Activated T-cell treated with anti-CD3 and anti-CD28 coated beads, Interleukin-2, amount 50 U/mL, for 1 hour (primary cell): ENCODE data around the gene ITIH2.
"Not testable (repeated sequence)": the region's sequence is repeated elsewhere in the genome, so short reads cannot be mapped to it uniquely, and the experiment has no call there.

Source experiments
- DNase-seq: peaks from one replicate; pipeline ENCODE4 v3.0.0-alpha.2; 2020

Gene ITIH2

GRCh38 chr10:7700577-7701125 lies 2.5 kb upstream of the ITIH2 start:
- DNase-seq: no peak

GRCh38 chr10:7701158-7701742 lies 1.9 kb upstream of the ITIH2 start:
- no peak for DNase-seq

- DNase-seq: no peak
These were observed 766 bp upstream of the ITIH2 start for GRCh38 chr10:7702288-7702812.

GRCh38 chr10:7704071-7705016 lies 1.2 kb downstream of the ITIH2 start:
- no peak for DNase-seq

DNA sequence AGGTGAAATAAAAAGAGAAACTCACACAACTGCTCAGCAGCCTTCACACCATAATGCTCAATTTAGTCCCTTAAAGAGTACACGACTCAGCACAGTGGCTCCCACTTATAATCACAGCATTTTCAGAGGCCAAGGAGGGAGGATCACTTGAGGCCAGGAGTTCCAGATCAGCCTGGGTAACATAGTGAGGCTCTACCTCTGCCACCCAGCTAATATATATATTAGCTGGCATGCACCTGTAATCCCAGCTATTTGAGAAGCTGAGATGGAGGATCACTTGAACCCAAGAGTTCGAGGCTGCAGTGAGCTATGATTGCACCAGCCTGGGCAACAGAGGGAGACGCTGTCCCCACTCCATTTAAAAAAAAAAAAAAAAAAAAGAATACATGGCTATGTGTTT lies 2.2 kb downstream of the ITIH2 start:
- no peak for DNase-seq

DNA sequence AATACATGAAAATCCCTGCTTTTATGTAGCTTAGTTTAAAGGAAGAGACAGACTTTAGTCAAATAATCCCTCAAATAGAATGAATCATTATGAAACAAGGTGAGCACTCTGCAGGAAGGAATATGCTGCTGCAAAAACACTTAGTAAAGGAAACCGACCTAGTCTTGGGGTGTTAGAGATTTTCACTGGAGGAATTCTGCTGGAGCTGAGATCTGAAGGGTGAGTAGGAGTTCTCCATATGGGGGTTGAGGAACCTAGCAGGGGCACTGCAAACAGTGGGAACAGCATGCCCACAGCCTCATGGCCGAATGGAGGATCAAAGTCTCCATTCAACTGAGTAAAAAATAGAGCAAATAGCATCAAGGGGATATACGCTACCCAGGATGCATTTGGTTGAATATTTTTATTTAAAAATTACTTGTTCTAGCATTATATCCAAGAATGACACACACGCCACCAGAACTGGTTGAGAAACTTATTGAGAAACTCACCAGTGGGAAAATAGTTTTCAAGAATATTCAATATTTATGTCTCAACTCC lies 3.5 kb downstream of the ITIH2 start:
- no peak for DNase-seq

DNA sequence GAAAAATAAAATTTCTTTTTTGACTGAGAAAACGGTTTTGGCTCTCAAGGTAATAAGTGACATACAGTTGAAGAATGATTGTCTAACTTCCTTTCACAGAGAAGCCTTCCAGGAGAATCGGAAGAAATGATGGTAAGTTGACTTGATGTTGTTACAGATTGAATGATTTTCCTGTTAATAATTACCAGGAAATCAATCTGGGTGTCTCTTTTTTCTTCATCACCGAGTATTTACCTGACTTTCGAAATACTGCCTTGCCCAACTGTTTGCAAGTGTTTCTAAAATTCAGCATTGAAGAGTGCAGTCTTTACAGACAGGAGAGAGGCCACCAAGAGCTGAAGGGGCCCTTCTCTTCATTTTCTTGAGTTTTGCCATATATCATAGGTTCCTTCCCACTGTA lies 4.0 kb downstream of the ITIH2 start:
- no peak for DNase-seq

GRCh38 chr10:7707858-7708622 lies 4.9 kb downstream of the ITIH2 start:
- no peak for DNase-seq

DNA sequence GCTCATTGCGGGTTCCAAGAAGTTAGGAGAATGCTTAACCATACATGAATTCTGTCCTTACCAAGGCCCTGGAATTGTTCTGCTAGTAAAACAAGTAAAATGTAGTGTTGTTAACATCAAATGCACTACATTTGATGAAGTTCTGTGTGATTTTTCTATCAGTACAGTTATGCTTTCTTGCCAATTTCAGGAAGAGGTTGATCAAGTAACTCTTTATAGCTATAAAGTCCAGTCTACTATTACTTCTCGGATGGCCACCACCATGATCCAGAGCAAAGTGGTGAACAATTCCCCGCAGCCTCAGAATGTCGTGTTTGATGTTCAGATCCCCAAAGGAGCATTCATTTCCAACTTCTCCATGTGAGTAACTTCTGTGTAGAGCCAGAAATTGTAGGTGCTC lies 5.7 kb downstream of the ITIH2 start:
- DNase-seq: no peak

DNA sequence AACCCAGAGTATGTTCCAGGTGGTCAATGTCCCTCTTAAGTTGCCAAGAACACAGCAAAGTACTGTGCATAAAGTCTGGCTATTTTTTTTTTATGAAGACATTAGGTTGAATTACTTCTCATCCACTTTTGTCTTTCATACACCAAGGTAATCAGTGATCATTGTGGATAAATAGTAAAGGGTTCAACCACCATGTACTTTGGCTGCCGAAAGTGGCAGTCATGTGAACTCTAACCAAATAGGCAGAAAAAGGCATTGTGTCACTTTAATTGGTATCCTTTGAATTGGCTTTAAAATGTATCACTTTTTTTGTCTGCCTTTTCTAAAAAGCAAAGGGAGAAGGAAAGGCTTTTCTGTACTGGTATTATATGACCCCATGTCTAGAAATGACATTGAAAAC lies 7.3 kb downstream of the ITIH2 start:
- no peak for DNase-seq

GRCh38 chr10:7711075-7711474 lies 8.0 kb downstream of the ITIH2 start:
- DNase-seq: not testable (repeated sequence)

- no peak for DNase-seq
These were observed 12.4 kb downstream of the ITIH2 start for GRCh38 chr10:7715515-7715914.

- no peak for DNase-seq
These were observed 14.7 kb downstream of the ITIH2 start for GRCh38 chr10:7717767-7718166.

GRCh38 chr10:7718685-7719084 lies 15.6 kb downstream of the ITIH2 start:
- no peak for DNase-seq

- DNase-seq: no peak
These were observed 17.4 kb downstream of the ITIH2 start for GRCh38 chr10:7720478-7720877.

GRCh38 chr10:7722927-7723529 lies 19.9 kb downstream of the ITIH2 start:
- no peak for DNase-seq

- DNase-seq: no peak
These were observed 31.7 kb downstream of the ITIH2 start for GRCh38 chr10:7734821-7735220.

DNA sequence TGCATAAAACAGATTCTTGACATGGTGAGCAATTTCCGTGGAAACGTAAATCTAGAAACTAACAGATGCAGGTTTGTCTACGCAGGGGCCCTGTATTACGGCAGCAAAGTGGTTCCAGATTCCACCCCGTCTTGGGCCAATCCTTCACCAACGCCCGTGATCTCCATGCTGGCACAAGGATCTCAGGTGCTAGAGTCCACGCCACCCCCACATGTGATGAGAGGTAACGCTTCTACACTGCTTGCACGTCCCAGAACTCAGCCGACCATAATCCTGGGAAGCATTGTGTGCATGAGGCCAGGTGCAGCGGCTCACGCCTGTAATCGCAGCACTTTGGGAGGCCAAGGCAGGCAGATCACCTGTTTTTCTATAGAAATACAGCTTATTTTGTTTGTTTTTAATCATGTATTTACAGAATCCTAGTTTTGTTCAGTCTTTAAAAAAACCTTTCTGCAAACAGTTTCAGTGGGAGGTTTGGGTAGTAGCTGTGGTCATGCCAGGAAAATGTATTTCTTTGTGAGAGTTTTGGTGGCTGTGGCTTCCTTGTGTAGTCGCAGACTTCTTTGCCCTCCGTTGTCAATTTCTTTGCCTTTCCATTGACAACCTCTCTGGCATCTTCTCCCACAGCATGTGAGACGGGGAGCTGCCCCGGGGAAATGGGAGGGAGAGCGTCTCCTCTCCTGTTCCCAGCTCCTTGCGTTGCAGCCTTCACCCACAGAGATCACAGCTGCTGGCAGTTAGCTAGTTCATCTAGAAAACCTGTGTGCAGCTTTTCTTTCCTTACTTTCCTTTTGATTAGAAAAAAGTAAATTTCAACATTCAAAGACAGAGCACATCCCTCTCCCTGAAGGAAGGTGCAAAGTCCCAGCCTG lies 35.7 kb downstream of the ITIH2 start:
- no peak for DNase-seq

GRCh38 chr10:7744307-7744706 lies 41.2 kb downstream of the ITIH2 start:
- DNase-seq: no peak

DNA sequence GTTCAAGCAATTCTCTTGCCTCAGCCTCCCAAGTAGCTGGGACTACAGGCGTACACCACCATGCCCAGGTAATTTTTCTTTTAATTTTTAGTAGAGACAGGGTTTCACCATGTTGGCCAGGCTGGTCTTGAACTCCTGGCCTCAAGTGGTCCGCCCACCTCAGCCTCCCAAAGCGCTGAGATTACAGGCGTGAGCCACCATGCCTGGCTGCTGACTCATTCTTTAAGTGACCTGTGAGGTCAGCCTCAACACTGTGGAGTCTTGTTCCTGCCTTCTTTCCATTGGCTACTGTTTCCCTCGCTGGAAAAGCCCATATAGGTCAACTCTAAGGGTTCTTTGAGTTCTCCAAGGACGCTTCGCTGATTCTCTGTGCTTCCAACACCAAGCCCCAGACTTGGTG lies 45.5 kb downstream of the ITIH2 start:
- DNase-seq: not testable (repeated sequence)

- no peak for DNase-seq
These were observed 47.1 kb downstream of the ITIH2 start for GRCh38 chr10:7750222-7750621.
